HepG2 (cell line): ENCODE results near the gene CHID1. TPM values are rescaled to one million over a fixed set of nuclear protein-coding genes. Genes with fewer than 3 reads are reported as not detected.

Experiments
- AKAP8 ChIP-seq: sonication (generic); formaldehyde crosslinking; IDR thresholded peaks from 2 replicates; pipeline ENCODE4 v1.5.1; 2020; ENCODE audit warnings: mild to moderate bottlenecking, missing genetic modification reagents
- CBX1 ChIP-seq: IDR thresholded peaks from one replicate; pipeline ENCODE4 v1.6.1; 2016; ENCODE audit warnings: antibody characterized with exemption, low read depth
- CCDC6 ChIP-seq: sonication (generic); formaldehyde crosslinking; IDR thresholded peaks from 2 replicates; pipeline ENCODE4 v1.8.1; 2022; ENCODE audit warnings: mild to moderate bottlenecking, missing genetic modification reagents, moderate library complexity
- E2F1 ChIP-seq: sonication (generic); formaldehyde crosslinking; IDR thresholded peaks from 2 replicates; pipeline ENCODE4 v1.5.0; 2020; ENCODE audit warnings: missing genetic modification reagents
- FOXK1 ChIP-seq: sonication (generic); formaldehyde crosslinking; IDR thresholded peaks from 2 replicates; pipeline ENCODE4 v1.4.0; 2020; ENCODE audit warnings: low read depth, missing genetic modification reagents, borderline replicate concordance
- KDM6A ChIP-seq: IDR thresholded peaks from 2 replicates; pipeline ENCODE4 v1.6.1; 2016; ENCODE audit warnings: low read depth
- LRRFIP1 ChIP-seq: sonication (generic); formaldehyde crosslinking; conservative IDR thresholded peaks from 2 replicates; pipeline ENCODE4 v1.4.0; 2020; ENCODE audit warnings: missing genetic modification reagents
- MAFG ChIP-seq: sonication (generic); formaldehyde crosslinking; IDR thresholded peaks from 2 replicates; pipeline ENCODE4 v1.5.1; 2020; ENCODE audit warnings: mild to moderate bottlenecking, missing genetic modification reagents
- MEIS2 ChIP-seq: sonication (generic); formaldehyde crosslinking; IDR thresholded peaks from 2 replicates; pipeline ENCODE4 v1.9.0; 2021; ENCODE audit warnings: mild to moderate bottlenecking, missing genetic modification reagents
- PBX3 ChIP-seq: sonication (generic); formaldehyde crosslinking; IDR thresholded peaks from 2 replicates; pipeline ENCODE4 v1.8.1; 2023; ENCODE audit warnings: missing genetic modification reagents, inconsistent platforms, borderline replicate concordance
- RAD21 ChIP-seq: fragments of 450-650 bp; formaldehyde crosslinking; IDR thresholded peaks from 2 replicates; pipeline ENCODE4 v1.5.0; 2020; ENCODE audit warnings: mild to moderate bottlenecking
- RFX5 ChIP-seq: IDR thresholded peaks from 2 replicates; pipeline ENCODE4 v1.6.1; 2011; ENCODE audit warnings: low read depth, low read length, improper control_type of control experiment
- SP4 ChIP-seq: sonication (generic); formaldehyde crosslinking; IDR thresholded peaks from 2 replicates; pipeline ENCODE4 v1.8.1; 2023; ENCODE audit warnings: mild to moderate bottlenecking, missing genetic modification reagents
- TCF7 ChIP-seq: sonication (generic); IDR thresholded peaks from 2 replicates; pipeline ENCODE4 v1.6.1; 2016; ENCODE audit warnings: antibody characterized with exemption, low read depth
- ZBTB8A ChIP-seq: sonication (generic); formaldehyde crosslinking; IDR thresholded peaks from 2 replicates; pipeline ENCODE4 v1.4.0; 2020; ENCODE audit warnings: mild to moderate bottlenecking, low read depth, missing genetic modification reagents, borderline replicate concordance
- ZNF138 ChIP-seq: sonication (generic); formaldehyde crosslinking; IDR thresholded peaks from 2 replicates; pipeline ENCODE4 v1.5.0; 2020; ENCODE audit warnings: mild to moderate bottlenecking, low read depth, missing genetic modification reagents
- ZNF558 ChIP-seq: sonication (generic); formaldehyde crosslinking; IDR thresholded peaks from 2 replicates; pipeline ENCODE4 v1.9.0; 2022; ENCODE audit warnings: mild to moderate bottlenecking, missing genetic modification reagents, borderline replicate concordance
- ZNF607 ChIP-seq: sonication (generic); formaldehyde crosslinking; IDR thresholded peaks from 2 replicates; pipeline ENCODE4 v1.5.1; 2020; ENCODE audit warnings: missing genetic modification reagents, mild to moderate bottlenecking, borderline replicate concordance
- ZNF709 ChIP-seq: sonication (generic); formaldehyde crosslinking; IDR thresholded peaks from 2 replicates; pipeline ENCODE4 v1.5.0; 2020; ENCODE audit warnings: mild to moderate bottlenecking, missing genetic modification reagents
- ZNF773 ChIP-seq: sonication (generic); formaldehyde crosslinking; IDR thresholded peaks from 2 replicates; pipeline ENCODE4 v1.4.0; 2020; ENCODE audit warnings: missing genetic modification reagents, borderline replicate concordance
- ZNF83 ChIP-seq: sonication (generic); formaldehyde crosslinking; IDR thresholded peaks from 2 replicates; pipeline ENCODE4 v1.4.0; 2020; ENCODE audit warnings: missing genetic modification reagents, mild to moderate bottlenecking, borderline replicate concordance
- polyA plus RNA-seq, 8 experiments: library from polyadenylated mRNA; depleted of rRNA in 3 of 8; stranded (reverse) in 7 of 8; unstranded in 1 of 8; fragments of >200 nt; fragmentation: Illumina TruSeq in 4 of 8; extraction: Trizol in 4 of 8; gene quantifications; 2 replicates each; pipeline versions ENCODE4 v1.2.1 to v1.2.3, GENCODE V29; 2011 to 2016; ENCODE audit warnings: low read depth in 4 of 8, missing spikeins in 1 of 8, mixed read lengths in 1 of 8; ENCODE audit not compliant: insufficient read depth in 1 of 8
- total RNA-seq, 5 experiments: library from RNA; depleted of rRNA; stranded (reverse); fragments of >200 nt; fragmentation: Illumina TruSeq; extraction: Trizol; gene quantifications; 2 replicates each; pipeline ENCODE4 v1.2.3, GENCODE V29; 2016; ENCODE audit warnings: low read depth in 1 of 5
- TF ChIP-seq, protein P1 (sequence below): sonication (generic); formaldehyde crosslinking; IDR thresholded peaks from 2 replicates; pipeline ENCODE4 v1.5.0; 2020; ENCODE audit warnings: missing genetic modification reagents, mild to moderate bottlenecking, borderline replicate concordance
- TF ChIP-seq, protein P2 (sequence below): sonication (generic); formaldehyde crosslinking; IDR thresholded peaks from 2 replicates; pipeline ENCODE4 v1.5.0; 2020; ENCODE audit warnings: mild to moderate bottlenecking, missing genetic modification reagents, borderline replicate concordance

CHID1 gene
- total and polyA plus RNA-seq, 2 of the 13 experiments (the other 11 are each of a cell fraction or from before 2014, with no cell fraction given), result 65.1 to 93.6 TPM

- TF ChIP-seq, protein P1, sequence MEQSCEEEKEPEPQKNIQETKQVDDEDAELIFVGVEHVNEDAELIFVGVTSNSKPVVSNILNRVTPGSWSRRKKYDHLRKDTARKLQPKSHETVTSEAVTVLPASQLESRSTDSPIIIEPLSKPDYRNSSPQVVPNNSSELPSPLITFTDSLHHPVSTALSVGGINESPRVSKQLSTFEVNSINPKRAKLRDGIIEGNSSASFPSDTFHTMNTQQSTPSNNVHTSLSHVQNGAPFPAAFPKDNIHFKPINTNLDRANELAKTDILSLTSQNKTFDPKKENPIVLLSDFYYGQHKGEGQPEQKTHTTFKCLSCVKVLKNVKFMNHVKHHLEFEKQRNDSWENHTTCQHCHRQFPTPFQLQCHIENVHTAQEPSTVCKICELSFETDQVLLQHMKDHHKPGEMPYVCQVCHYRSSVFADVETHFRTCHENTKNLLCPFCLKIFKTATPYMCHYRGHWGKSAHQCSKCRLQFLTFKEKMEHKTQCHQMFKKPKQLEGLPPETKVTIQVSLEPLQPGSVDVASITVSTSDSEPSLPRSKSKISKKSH (CRISPR knock-in tag), result 0 out of 2 replicates have a peak, but pooled peaks have one; percentile 8
- no peak for TF ChIP-seq CCDC6 (CRISPR knock-in tag)
- TF ChIP-seq KDM6A, result no peak
- TF ChIP-seq RAD21, result no peak
- no peak for TF ChIP-seq RFX5
- no peak for TF ChIP-seq MAFG (CRISPR knock-in tag)
- TF ChIP-seq, protein P2, sequence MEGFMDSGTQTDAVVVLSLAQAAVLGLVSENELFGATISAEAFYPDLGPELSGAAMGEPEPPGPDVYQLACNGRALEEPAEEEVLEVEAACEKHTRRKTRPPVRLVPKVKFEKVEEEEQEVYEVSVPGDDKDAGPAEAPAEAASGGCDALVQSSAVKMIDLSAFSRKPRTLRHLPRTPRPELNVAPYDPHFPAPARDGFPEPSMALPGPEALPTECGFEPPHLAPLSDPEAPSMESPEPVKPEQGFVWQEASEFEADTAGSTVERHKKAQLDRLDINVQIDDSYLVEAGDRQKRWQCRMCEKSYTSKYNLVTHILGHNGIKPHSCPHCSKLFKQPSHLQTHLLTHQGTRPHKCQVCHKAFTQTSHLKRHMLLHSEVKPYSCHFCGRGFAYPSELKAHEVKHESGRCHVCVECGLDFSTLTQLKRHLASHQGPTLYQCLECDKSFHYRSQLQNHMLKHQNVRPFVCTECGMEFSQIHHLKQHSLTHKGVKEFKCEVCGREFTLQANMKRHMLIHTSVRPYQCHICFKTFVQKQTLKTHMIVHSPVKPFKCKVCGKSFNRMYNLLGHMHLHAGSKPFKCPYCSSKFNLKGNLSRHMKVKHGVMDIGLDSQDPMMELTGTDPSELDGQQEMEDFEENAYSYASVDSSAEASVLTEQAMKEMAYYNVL, result no peak
- no peak for TF ChIP-seq ZNF138
- TF ChIP-seq ZNF83 (CRISPR knock-in tag), result 0 out of 2 replicates have a peak, but pooled peaks have one; percentile 33
- peak; percentile 22; the same call in 1 of the 2 replicates for TF ChIP-seq AKAP8 (CRISPR knock-in tag)
- TF ChIP-seq E2F1 (CRISPR knock-in tag), result no peak
- 0 out of 2 replicates have a peak, but pooled peaks have one; percentile 70 for TF ChIP-seq PBX3
- 0 out of 2 replicates have a peak, but pooled peaks have one; percentile 56 for TF ChIP-seq ZNF607
- no peak for TF ChIP-seq FOXK1
- TF ChIP-seq ZNF709, result no peak
- TF ChIP-seq CBX1, result no peak
- no peak for TF ChIP-seq LRRFIP1
- no peak for TF ChIP-seq ZNF773 (CRISPR knock-in tag)
- no peak for TF ChIP-seq ZBTB8A (CRISPR knock-in tag)
- TF ChIP-seq SP4 (CRISPR knock-in tag), result no peak; the same call in 1 of the 2 replicates
- peak; percentile 68; the same call in 1 of the 2 replicates for TF ChIP-seq MEIS2
- 0 out of 2 replicates have a peak, but pooled peaks have one; percentile 11 for TF ChIP-seq ZNF558 (CRISPR knock-in tag)
- no peak for TF ChIP-seq TCF7
Observed at GRCh38 chr11:925158-925495, 14.5 kb upstream of the CHID1 start (continued).
